ENCODE results near the gene SETDB2. TPM values are rescaled to one million over a fixed set of nuclear protein-coding genes. Genes with fewer than 3 reads are reported as not detected.

The SETDB2 gene
- total and polyA plus RNA-seq, 2 donors (not counting 3 experiments of a cell fraction or from before 2014, with no cell fraction given), result 1.5 to 5.6 TPM

DNA sequence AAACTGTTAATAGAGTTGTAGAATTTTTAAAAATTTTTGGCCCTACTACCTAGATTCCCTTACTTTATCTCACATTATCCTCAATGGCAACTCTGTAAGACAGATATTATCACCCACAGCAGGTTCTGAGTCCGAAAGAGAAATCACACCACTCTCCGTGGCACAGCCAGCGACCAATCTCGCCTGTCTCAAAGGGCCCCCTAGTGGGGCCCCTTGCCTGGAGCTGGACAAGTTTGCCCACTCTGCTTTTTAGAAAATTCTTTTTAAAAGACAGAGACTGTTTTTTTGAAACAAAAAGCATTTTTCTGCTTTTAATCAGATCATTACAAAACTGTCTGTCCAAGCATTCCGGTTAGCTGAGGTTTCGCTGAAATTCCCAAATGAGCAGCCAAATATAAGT lies 73.4 kb downstream of the SETDB2 start:
- no peak for FAIRE-seq
- DNase-seq (ENCODE audit: low read depth, low spot score), result no peak
- no peaks in the 10 kb centered on the region for H4K20me1 ChIP-seq (replicated peaks; ENCODE audit: control insufficient read depth, extremely low read depth, insufficient read depth, low read length)
- ChIA-PET POLR2A (no interaction called here), CTCF (interaction anchor here (0.7 kb wide), 1 partner anchor 21 kb away, joined by 3 read pairs; no protein-coding TSS in a partner anchor)
- H3K9ac ChIP-seq (replicated peaks; ENCODE audit: extremely low read depth, insufficient read depth, low read length), result no peak overlapping the region
- H3K4me1 ChIP-seq (ENCODE audit: control insufficient read depth, extremely low read depth, insufficient read depth, low read length), result no peaks in the 10 kb centered on the region
- BruUV-seq (replicated peaks), result no TSS peak
- dilution Hi-C loops (cut with MboI; ENCODE audit: extremely low pct_ligation_motif_present, low sequenced_read_pairs) (no loop called here), intact Hi-C loops (cut with micrococcal nuclease) (loop anchor here (2.0 kb wide), 1 partner anchor 217 kb away; no protein-coding TSS in a partner anchor)
- H3K36me3 ChIP-seq (ENCODE audit: control insufficient read depth in 2 of 2, extremely low read depth in 1 of 2, insufficient read depth in 2 of 2, low read length in 2 of 2), result peaks cover 0 to 4% of the 10 kb centered on the region in 2 experiments
- H3K9me3 ChIP-seq (replicated peaks; ENCODE audit: control insufficient read depth, insufficient read depth, low read length), result no peaks in the 10 kb centered on the region
- no peak overlapping the region for H3K4me2 ChIP-seq (ENCODE audit: insufficient read depth, low read length)
- H2AFZ ChIP-seq (ENCODE audit: low read depth, low read length), result no peak overlapping the region
- no peaks in the 10 kb centered on the region for H3K9me1 ChIP-seq (replicated peaks; ENCODE audit: control insufficient read depth, extremely low read depth, insufficient read depth, low read length)
- no peak overlapping the region for H3K27ac ChIP-seq (ENCODE audit: insufficient read depth, low read depth, low read length)
- TF ChIP-seq, protein P1, sequence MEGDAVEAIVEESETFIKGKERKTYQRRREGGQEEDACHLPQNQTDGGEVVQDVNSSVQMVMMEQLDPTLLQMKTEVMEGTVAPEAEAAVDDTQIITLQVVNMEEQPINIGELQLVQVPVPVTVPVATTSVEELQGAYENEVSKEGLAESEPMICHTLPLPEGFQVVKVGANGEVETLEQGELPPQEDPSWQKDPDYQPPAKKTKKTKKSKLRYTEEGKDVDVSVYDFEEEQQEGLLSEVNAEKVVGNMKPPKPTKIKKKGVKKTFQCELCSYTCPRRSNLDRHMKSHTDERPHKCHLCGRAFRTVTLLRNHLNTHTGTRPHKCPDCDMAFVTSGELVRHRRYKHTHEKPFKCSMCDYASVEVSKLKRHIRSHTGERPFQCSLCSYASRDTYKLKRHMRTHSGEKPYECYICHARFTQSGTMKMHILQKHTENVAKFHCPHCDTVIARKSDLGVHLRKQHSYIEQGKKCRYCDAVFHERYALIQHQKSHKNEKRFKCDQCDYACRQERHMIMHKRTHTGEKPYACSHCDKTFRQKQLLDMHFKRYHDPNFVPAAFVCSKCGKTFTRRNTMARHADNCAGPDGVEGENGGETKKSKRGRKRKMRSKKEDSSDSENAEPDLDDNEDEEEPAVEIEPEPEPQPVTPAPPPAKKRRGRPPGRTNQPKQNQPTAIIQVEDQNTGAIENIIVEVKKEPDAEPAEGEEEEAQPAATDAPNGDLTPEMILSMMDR (IDR thresholded peaks at IDR 0.05; ENCODE audit: extremely low read depth in 1 of 2, insufficient read depth in 1 of 2, low read depth in 1 of 2, low read length in 2 of 2), result peak in 1 of 2 donors; percentile 44
- TF ChIP-seq JUN (IDR thresholded peaks at IDR 0.05; ENCODE audit: borderline replicate concordance, insufficient read depth, insufficient read length, low read depth), result no peak
- H3K4me3 ChIP-seq (replicated peaks in 1 of 3; ENCODE audit: insufficient read depth in 1 of 3, low read depth in 1 of 3, low read length in 3 of 3), result no peak overlapping the region
- no peaks in the 10 kb centered on the region for H3K79me2 ChIP-seq (ENCODE audit: control insufficient read depth, insufficient read depth, low read length)
- no peaks in the 10 kb centered on the region for H3K27me3 ChIP-seq (ENCODE audit: control insufficient read depth in 2 of 2, insufficient read depth in 2 of 2, low read length in 2 of 2)

DNA sequence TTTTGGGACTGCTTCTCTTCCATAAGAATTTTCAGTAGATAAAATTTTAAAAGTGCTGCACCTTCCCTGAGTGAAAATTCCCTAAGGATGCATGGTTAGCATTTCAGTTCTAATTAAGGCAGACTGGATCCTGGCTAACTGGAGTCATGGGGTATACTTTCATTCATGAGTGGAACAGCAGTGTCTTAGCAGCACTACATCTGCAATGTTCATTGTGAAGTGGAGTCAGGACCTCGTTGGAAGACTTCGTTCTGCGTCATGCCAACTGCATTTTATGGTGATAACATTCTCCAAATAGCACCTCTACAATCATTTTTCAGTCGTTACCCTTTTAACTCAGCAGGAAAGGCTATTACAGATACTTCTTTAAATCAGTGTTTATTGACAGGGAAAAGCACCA lies 77.2 kb downstream of the SETDB2 start:
- no peak overlapping the region for H3K4me3 ChIP-seq (replicated peaks in 1 of 3; ENCODE audit: insufficient read depth in 1 of 3, low read depth in 1 of 3, low read length in 3 of 3)
- no peaks in the 10 kb centered on the region for H3K79me2 ChIP-seq (ENCODE audit: control insufficient read depth, insufficient read depth, low read length)
- H3K9ac ChIP-seq (replicated peaks; ENCODE audit: extremely low read depth, insufficient read depth, low read length), result no peak overlapping the region
- no peaks in the 10 kb centered on the region for H3K9me1 ChIP-seq (replicated peaks; ENCODE audit: control insufficient read depth, extremely low read depth, insufficient read depth, low read length)
- ChIA-PET CTCF (no interaction called here), POLR2A (no interaction called here)
- intact Hi-C loops (cut with micrococcal nuclease) (no loop called here), dilution Hi-C loops (cut with MboI; ENCODE audit: extremely low pct_ligation_motif_present, low sequenced_read_pairs) (no loop called here)
- H3K27me3 ChIP-seq (ENCODE audit: control insufficient read depth in 2 of 2, insufficient read depth in 2 of 2, low read length in 2 of 2), result no peaks in the 10 kb centered on the region
- H3K27ac ChIP-seq (ENCODE audit: insufficient read depth, low read depth, low read length), result no peak overlapping the region
- no peaks in the 10 kb centered on the region for H3K4me1 ChIP-seq (ENCODE audit: control insufficient read depth, extremely low read depth, insufficient read depth, low read length)
- H3K36me3 ChIP-seq (ENCODE audit: control insufficient read depth in 2 of 2, extremely low read depth in 1 of 2, insufficient read depth in 2 of 2, low read length in 2 of 2), result no peaks in the 10 kb centered on the region
- FAIRE-seq (no peak), DNase-seq (ENCODE audit: low read depth, low spot score) (no peak)
- H4K20me1 ChIP-seq (replicated peaks; ENCODE audit: control insufficient read depth, extremely low read depth, insufficient read depth, low read length), result no peaks in the 10 kb centered on the region
- H3K9me3 ChIP-seq (replicated peaks; ENCODE audit: control insufficient read depth, insufficient read depth, low read length), result no peaks in the 10 kb centered on the region
- BruUV-seq (replicated peaks), result no TSS peak
- H2AFZ ChIP-seq (ENCODE audit: low read depth, low read length), result no peak overlapping the region
- no peak overlapping the region for H3K4me2 ChIP-seq (ENCODE audit: insufficient read depth, low read length)
- TF ChIP-seq GATA2 (IDR thresholded peaks at IDR 0.05; ENCODE audit: insufficient read depth, insufficient read length, low read depth, low read length) (no peak), JUN (IDR thresholded peaks at IDR 0.05; ENCODE audit: borderline replicate concordance, insufficient read depth, insufficient read length, low read depth) (no peak), MYC (IDR thresholded peaks at IDR 0.05; ENCODE audit: low read depth, low read length) (no peak), EZH2 (IDR thresholded peaks at IDR 0.05; ENCODE audit: borderline replicate concordance, low read depth, low read length, severe bottlenecking) (no peak), FOS (IDR thresholded peaks at IDR 0.05; ENCODE audit: borderline replicate concordance, insufficient read depth, low read length) (no peak)
- TF ChIP-seq, protein P2, sequence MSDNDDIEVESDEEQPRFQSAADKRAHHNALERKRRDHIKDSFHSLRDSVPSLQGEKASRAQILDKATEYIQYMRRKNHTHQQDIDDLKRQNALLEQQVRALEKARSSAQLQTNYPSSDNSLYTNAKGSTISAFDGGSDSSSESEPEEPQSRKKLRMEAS (IDR thresholded peaks at IDR 0.05; ENCODE audit: insufficient read depth, insufficient read length), result no peak
- TF ChIP-seq, protein P1 (IDR thresholded peaks at IDR 0.05; ENCODE audit: extremely low read depth in 1 of 2, insufficient read depth in 1 of 2, low read depth in 1 of 2, low read length in 2 of 2), result no peak
